H9 (cell line): ENCODE data around the gene KIAA1671. TPM values are rescaled to one million over a fixed set of nuclear protein-coding genes. Genes with fewer than 3 reads are reported as not detected.

ENCODE experiments used
- DNase-seq: peaks from one replicate; pipeline ENCODE4 v3.0.0-alpha.2; 2017
- H2AFZ ChIP-seq: one replicate; pipeline ENCODE4 v1.6.1; 2013; ENCODE audit warnings: mild to moderate bottlenecking, low read length, control low read depth, moderate library complexity
- H2AK5ac ChIP-seq: 2 replicates; pipeline ENCODE4 v1.6.1; 2013; ENCODE audit warnings: low read length, control low read depth, mixed read lengths; ENCODE audit not compliant: insufficient read length
- H2BK120ac ChIP-seq: one replicate; pipeline ENCODE4 v1.6.1; 2013; ENCODE audit warnings: low read depth, mild to moderate bottlenecking, low read length, control low read depth, inconsistent platforms; ENCODE audit not compliant: poor library complexity, severe bottlenecking
- H2BK12ac ChIP-seq: 2 replicates; pipeline ENCODE4 v1.6.1; 2013; ENCODE audit warnings: low read length, control low read depth, mixed read lengths, low read depth; ENCODE audit not compliant: insufficient read length
- H2BK15ac ChIP-seq: 2 replicates; pipeline ENCODE4 v1.6.1; 2013; ENCODE audit warnings: low read depth, low read length, control low read depth
- H2BK20ac ChIP-seq: one replicate; pipeline ENCODE4 v1.6.1; 2013; ENCODE audit warnings: low read depth, mild to moderate bottlenecking, low read length, control low read depth, inconsistent platforms; ENCODE audit not compliant: poor library complexity, severe bottlenecking
- H2BK5ac ChIP-seq: 2 replicates; pipeline ENCODE4 v1.6.1; 2013; ENCODE audit warnings: low read length, control low read depth, mixed read lengths; ENCODE audit not compliant: insufficient read length
- H3K14ac ChIP-seq: 2 replicates; pipeline ENCODE4 v1.6.1; 2013; ENCODE audit warnings: low read length, control low read depth; ENCODE audit not compliant: insufficient read depth
- H3K18ac ChIP-seq: 2 replicates; pipeline ENCODE4 v1.6.1; 2013; ENCODE audit warnings: low read depth, mild to moderate bottlenecking, mixed read lengths, low read length, control low read depth; ENCODE audit not compliant: insufficient read length
- H3K23ac ChIP-seq: 2 replicates; pipeline ENCODE4 v1.6.1; 2013; ENCODE audit warnings: low read length, control low read depth, mixed read lengths, low read depth; ENCODE audit not compliant: insufficient read length
- H3K23me2 ChIP-seq: 2 replicates; pipeline ENCODE4 v1.6.1; 2013; ENCODE audit warnings: low read depth, mild to moderate bottlenecking, mixed read lengths, low read length, control low read depth; ENCODE audit not compliant: insufficient read length, poor library complexity, severe bottlenecking
- H3K27ac ChIP-seq: 2 replicates; pipeline ENCODE4 v1.5.1; 2013; ENCODE audit warnings: low read length, control low read depth, mixed read lengths, low read depth; ENCODE audit not compliant: insufficient read length
- H3K27me3 ChIP-seq: 2 replicates; pipeline ENCODE4 v1.6.1; 2013; ENCODE audit warnings: low read length, control low read depth, inconsistent platforms; ENCODE audit not compliant: insufficient read depth
- H3K4ac ChIP-seq: 2 replicates; pipeline ENCODE4 v1.6.1; 2013; ENCODE audit warnings: low read depth, mild to moderate bottlenecking, control low read depth, inconsistent platforms, low read length, moderate library complexity
- H3K4me1 ChIP-seq: 2 replicates; pipeline ENCODE4 v1.6.1; 2013; ENCODE audit warnings: low read length, control low read depth, inconsistent platforms; ENCODE audit not compliant: insufficient read depth
- H3K4me2 ChIP-seq: 2 replicates; pipeline ENCODE4 v1.6.1; 2013; ENCODE audit warnings: low read length, control low read depth, mixed read lengths; ENCODE audit not compliant: insufficient read length, insufficient read depth
- H3K56ac ChIP-seq: 2 replicates; pipeline ENCODE4 v1.6.1; 2013; ENCODE audit warnings: low read depth, mild to moderate bottlenecking, mixed read lengths, low read length, control low read depth; ENCODE audit not compliant: insufficient read length
- H3K79me1 ChIP-seq: 2 replicates; pipeline ENCODE4 v1.6.1; 2013; ENCODE audit warnings: low read depth, mild to moderate bottlenecking, moderate library complexity, low read length, control low read depth, inconsistent platforms; ENCODE audit not compliant: insufficient read depth, poor library complexity, severe bottlenecking
- H3K79me2 ChIP-seq: 2 replicates; pipeline ENCODE4 v1.6.1; 2013; ENCODE audit warnings: low read length, control low read depth, inconsistent platforms; ENCODE audit not compliant: insufficient read depth
- H3K9ac ChIP-seq: 2 replicates; pipeline ENCODE4 v1.6.1; 2013; ENCODE audit warnings: low read length, control low read depth, mixed read lengths; ENCODE audit not compliant: insufficient read length; ENCODE audit errors: extremely low read depth
- H3K9me3 ChIP-seq: one replicate; pipeline ENCODE4 v1.6.1; 2013; ENCODE audit warnings: low read depth, low read length, inconsistent platforms; ENCODE audit not compliant: control insufficient read depth
- H3T11ph ChIP-seq: one replicate; pipeline ENCODE4 v1.6.1; 2013; ENCODE audit warnings: mild to moderate bottlenecking, low read length, control low read depth, inconsistent platforms
- H4K20me1 ChIP-seq: one replicate; pipeline ENCODE4 v1.6.1; 2013; ENCODE audit not compliant: control insufficient read depth, insufficient read length, insufficient read depth
- H4K5ac ChIP-seq: 2 replicates; pipeline ENCODE4 v1.6.1; 2013; ENCODE audit warnings: low read depth, mild to moderate bottlenecking, mixed read lengths, low read length, control low read depth; ENCODE audit not compliant: insufficient read length
- H4K8ac ChIP-seq: replicated peaks from 2 replicates; pipeline ENCODE4 v1.6.1; 2013; ENCODE audit warnings: low read length, control low read depth, mixed read lengths, low read depth; ENCODE audit not compliant: insufficient read length
- H4K91ac ChIP-seq: 2 replicates; pipeline ENCODE4 v1.6.1; 2013; ENCODE audit warnings: low read depth, mild to moderate bottlenecking, moderate library complexity, mixed read lengths, low read length, control low read depth; ENCODE audit not compliant: insufficient read length
- H3K27ac Mint-ChIP-seq, 3 experiments: 2 replicates in 2 of 3; 3 replicates in 1 of 3; pipeline ENCODE4 v1.8.0; 2020 to 2021; ENCODE audit warnings: mixed read lengths in 3 of 3, mild to moderate bottlenecking in 1 of 3, moderate library complexity in 1 of 3
- H3K27me3 Mint-ChIP-seq: 2 replicates; pipeline ENCODE4 v1.8.0; 2021; ENCODE audit warnings: low read depth, mild to moderate bottlenecking, moderate library complexity, mixed read lengths
- H3K36me3 Mint-ChIP-seq, 3 experiments: 2 replicates in 2 of 3; 3 replicates in 1 of 3; pipeline ENCODE4 v1.8.0; 2020 to 2021; ENCODE audit warnings: low read depth in 3 of 3, mixed read lengths in 3 of 3; ENCODE audit not compliant: insufficient read depth in 1 of 3
- H3K4me1 Mint-ChIP-seq, 2 experiments: 2 replicates each; pipeline ENCODE4 v1.8.0; 2020; ENCODE audit warnings: mixed read lengths in 2 of 2
- H3K4me3 Mint-ChIP-seq, 2 experiments: 2 replicates in 1 of 2; 3 replicates in 1 of 2; pipeline ENCODE4 v1.8.0; 2020 to 2021; ENCODE audit warnings: mild to moderate bottlenecking in 2 of 2, mixed read lengths in 2 of 2, moderate library complexity in 1 of 2
- H3K9me3 Mint-ChIP-seq, 2 experiments: 2 replicates in 1 of 2; 3 replicates in 1 of 2; pipeline ENCODE4 v1.8.0; 2020; ENCODE audit warnings: mild to moderate bottlenecking in 2 of 2, mixed read lengths in 2 of 2, moderate library complexity in 1 of 2
- CTCF ChIP-seq: fragments of 200-600 bp; sonication (generic); conservative IDR thresholded peaks from 3 replicates; pipeline ENCODE4 v1.8.0; 2021; ENCODE audit warnings: antibody characterized with exemption, mild to moderate bottlenecking
- WGBS: extraction: QIAGEN DNeasy Blood & Tissue Kit; methylation state at CpG from one replicate; pipeline ENCODE4 v1.1.7; 2013; ENCODE audit warnings: missing lambda C conversion rate, low lambda C conversion rate, mixed read lengths; ENCODE audit not compliant: insufficient read length; ENCODE audit errors: extremely low coverage; 5-methylcytosine and 5-hydroxymethylcytosine counted together
- total RNA-seq: library from RNA; stranded (reverse); gene quantifications from 2 replicates; pipeline ENCODE4 v1.2.1, GENCODE V29; 2021

The KIAA1671 gene
- total RNA-seq, 1 experiment from 2014 or later: 22.6 TPM

- DNase-seq: no peak
- WGBS: no CpG with 5 or more reads among the region's 4 CpGs
- peak overlapping the region; percentile 44 for H4K5ac ChIP-seq
Measured at GRCh38 chr22:25101986-25102385, 149.5 kb downstream of the KIAA1671 start.

More at GRCh38 chr22:25101986-25102385, 149.5 kb downstream of the KIAA1671 start:
- H3K23ac ChIP-seq: peak overlapping the region; percentile 62
- H2BK15ac ChIP-seq: no peak overlapping the region
- H4K8ac ChIP-seq: no peak overlapping the region
- no peak overlapping the region for H3K56ac ChIP-seq
- H3K4me3 Mint-ChIP-seq: no peak overlapping the region
- H3K18ac ChIP-seq: no peak overlapping the region
- no peaks in the 10 kb centered on the region for H3K9me3 Mint-ChIP-seq
- H3K27me3 ChIP-seq: no peaks in the 10 kb centered on the region
- no peak overlapping the region for H2AK5ac ChIP-seq
- no peaks in the 10 kb centered on the region for H3K79me2 ChIP-seq
- H3K14ac ChIP-seq: no peak overlapping the region
- no peak overlapping the region for H3K9ac ChIP-seq
- no peaks in the 10 kb centered on the region for H3K27me3 Mint-ChIP-seq
- no peak overlapping the region for H2BK20ac ChIP-seq
- H3K36me3 Mint-ChIP-seq: no peaks in the 10 kb centered on the region; a peak in 1 of 7 replicates
- TF ChIP-seq CTCF: no peak
- H3K79me1 ChIP-seq: no peaks in the 10 kb centered on the region
- no peak overlapping the region for H3K4me2 ChIP-seq
- H3K9me3 ChIP-seq: no peaks in the 10 kb centered on the region
- no peak overlapping the region for H4K91ac ChIP-seq
- peaks cover 3% of the 10 kb centered on the region; the same call in 1 of the 2 replicates for H3K4me1 ChIP-seq
- H3K27ac ChIP-seq: no peak overlapping the region
- peaks cover 24 to 31% of the 10 kb centered on the region in 2 experiments for H3K4me1 Mint-ChIP-seq
- H3K4ac ChIP-seq: no peak overlapping the region
- peak overlapping the region in 1 of 3 experiments; percentile 61; a peak in 2 of 7 replicates for H3K27ac Mint-ChIP-seq
- H3T11ph ChIP-seq: no peak overlapping the region
- H2BK120ac ChIP-seq: no peak overlapping the region
- no peaks in the 10 kb centered on the region for H4K20me1 ChIP-seq
- no peak overlapping the region for H2BK12ac ChIP-seq
- no peak overlapping the region for H2AFZ ChIP-seq
- H2BK5ac ChIP-seq: no peak overlapping the region
- H3K23me2 ChIP-seq: no peaks in the 10 kb centered on the region
